DOHH2 (cell line): ENCODE data around the gene LRRC2.

ENCODE experiments used
- H3F3A ChIP-seq: fragments of 200-600 bp; sonication (generic), shearing (Covaris generic); 2 replicates; pipeline ENCODE4 v1.6.0; 2016; ENCODE audit warnings: antibody characterized with exemption, mild to moderate bottlenecking; ENCODE audit not compliant: control insufficient read depth, insufficient read depth
- H3K27ac ChIP-seq: fragments of 200-600 bp; sonication (generic); 2 replicates; pipeline ENCODE4 v1.5.1; 2014; ENCODE audit warnings: low read depth, mild to moderate bottlenecking, low read length, moderate library complexity
- H3K27me3 ChIP-seq: fragments of 200-600 bp; sonication (generic); 2 replicates; pipeline ENCODE4 v1.6.1; 2014; ENCODE audit warnings: mild to moderate bottlenecking, low read length, mixed read lengths; ENCODE audit not compliant: control insufficient read depth
- H3K36me3 ChIP-seq: fragments of 200-600 bp; sonication (generic); 2 replicates; pipeline ENCODE4 v1.6.1; 2014; ENCODE audit warnings: mild to moderate bottlenecking, low read length, moderate library complexity, mixed read lengths; ENCODE audit not compliant: control insufficient read depth
- H3K4me1 ChIP-seq: fragments of 200-600 bp; sonication (generic); 2 replicates; pipeline ENCODE4 v1.6.1; 2014; ENCODE audit warnings: mild to moderate bottlenecking, low read length, mixed read lengths; ENCODE audit not compliant: control insufficient read depth
- H3K4me2 ChIP-seq: fragments of 200-600 bp; sonication (generic); 2 replicates; pipeline ENCODE4 v1.6.0; 2014; ENCODE audit warnings: mild to moderate bottlenecking, low read length, moderate library complexity
- H3K4me3 ChIP-seq: fragments of 200-600 bp; sonication (generic); 2 replicates; pipeline ENCODE4 v1.5.1; 2014; ENCODE audit warnings: mild to moderate bottlenecking, low read length, mixed read lengths
- H3K79me2 ChIP-seq: fragments of 200-600 bp; sonication (generic); 2 replicates; pipeline ENCODE4 v1.6.1; 2014; ENCODE audit warnings: mild to moderate bottlenecking, low read length, mixed read lengths; ENCODE audit not compliant: control insufficient read depth
- H3K9me2 ChIP-seq: fragments of 200-600 bp; sonication (generic); replicated peaks from 2 replicates; pipeline ENCODE4 v1.6.1; 2014; ENCODE audit warnings: mild to moderate bottlenecking, low read length, mixed read lengths; ENCODE audit not compliant: control insufficient read depth
- H3K9me3 ChIP-seq: fragments of 200-600 bp; sonication (generic); 2 replicates; pipeline ENCODE4 v1.6.1; 2014; ENCODE audit warnings: antibody characterized with exemption, low read length, mixed read lengths; ENCODE audit not compliant: control insufficient read depth, insufficient read depth
- H4K20me1 ChIP-seq: fragments of 200-600 bp; sonication (generic); 2 replicates; pipeline ENCODE4 v1.6.0; 2014; ENCODE audit warnings: low read depth, mild to moderate bottlenecking, antibody characterized with exemption, low read length, moderate library complexity; ENCODE audit not compliant: control insufficient read depth, insufficient read depth
- EZH2phosphoT487 ChIP-seq: fragments of 200-600 bp; sonication (generic); IDR thresholded peaks from 2 replicates; pipeline ENCODE4 v1.6.1; 2017; ENCODE audit warnings: borderline replicate concordance, mild to moderate bottlenecking, antibody characterized with exemption, low read length, moderate library complexity, mixed read lengths
- TF ChIP-seq, protein P1 (sequence below): fragments of 200-600 bp; sonication (generic); IDR thresholded peaks from one replicate; pipeline ENCODE4 v1.5.1; 2014; ENCODE audit warnings: antibody characterized with exemption, mild to moderate bottlenecking, low read depth, low read length; ENCODE audit not compliant: poor library complexity, severe bottlenecking

LRRC2 gene

DNA sequence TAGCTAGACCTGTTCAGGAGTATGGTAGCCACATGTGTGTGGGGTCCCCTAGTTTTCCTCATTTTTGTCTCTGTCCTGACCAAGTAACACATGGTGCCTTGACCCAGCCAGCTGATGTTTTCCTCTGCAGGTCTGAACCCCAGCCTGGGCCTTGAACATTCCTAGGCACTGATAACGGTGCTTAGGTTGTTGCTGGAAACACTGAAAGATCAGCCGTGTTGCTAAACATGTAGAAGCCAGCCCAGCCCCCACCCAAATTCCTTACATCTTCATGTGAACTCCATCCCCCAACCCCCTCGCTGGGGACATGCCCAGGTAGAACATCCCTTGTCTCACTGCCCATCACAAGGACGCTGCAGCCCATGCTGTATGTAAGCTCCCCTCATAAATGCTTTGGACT is 49.6 kb downstream of the LRRC2 start:
- Histone ChIP-seq H3K9me2 (no peaks in the 10 kb centered on the region), H3K4me2 (no peak overlapping the region), H4K20me1 (no peaks in the 10 kb centered on the region), H3F3A (no peaks in the 10 kb centered on the region), H3K9me3 (no peaks in the 10 kb centered on the region), H3K79me2 (no peaks in the 10 kb centered on the region), H3K4me3 (no peak overlapping the region), H3K27ac (no peak overlapping the region), H3K27me3 (no peaks in the 10 kb centered on the region), H3K4me1 (no peaks in the 10 kb centered on the region), H3K36me3 (no peaks in the 10 kb centered on the region)
- no peak for TF ChIP-seq EZH2phosphoT487

DNA sequence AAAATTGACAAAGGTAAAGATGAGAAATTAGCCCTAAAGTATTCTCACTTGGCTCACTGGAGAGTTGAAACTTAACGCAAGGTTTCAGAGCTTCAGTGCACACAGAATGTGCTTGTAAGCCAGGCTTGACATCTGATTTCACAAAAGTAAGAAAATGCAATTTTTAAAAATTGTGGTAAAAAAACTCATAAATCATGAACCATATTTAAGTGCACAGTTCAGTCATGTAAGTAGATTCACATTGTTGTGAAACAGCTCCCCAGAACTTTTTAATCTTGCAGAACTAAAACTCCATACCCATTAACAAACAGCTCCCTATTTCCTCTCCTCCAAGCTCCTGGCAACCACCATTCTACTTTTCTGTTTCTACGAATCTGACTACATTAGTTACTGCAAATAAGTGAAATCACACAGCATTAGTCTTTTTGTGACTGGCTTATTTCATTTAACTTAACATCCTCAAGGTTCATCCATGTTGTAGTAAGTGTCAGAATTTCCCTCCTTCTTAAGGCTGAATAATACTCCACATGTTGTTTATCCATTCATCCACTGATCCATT is 53.8 kb downstream of the LRRC2 start:
- Histone ChIP-seq H3K4me1 (no peaks in the 10 kb centered on the region), H3K27ac (no peak overlapping the region), H3K27me3 (no peaks in the 10 kb centered on the region)

DNA sequence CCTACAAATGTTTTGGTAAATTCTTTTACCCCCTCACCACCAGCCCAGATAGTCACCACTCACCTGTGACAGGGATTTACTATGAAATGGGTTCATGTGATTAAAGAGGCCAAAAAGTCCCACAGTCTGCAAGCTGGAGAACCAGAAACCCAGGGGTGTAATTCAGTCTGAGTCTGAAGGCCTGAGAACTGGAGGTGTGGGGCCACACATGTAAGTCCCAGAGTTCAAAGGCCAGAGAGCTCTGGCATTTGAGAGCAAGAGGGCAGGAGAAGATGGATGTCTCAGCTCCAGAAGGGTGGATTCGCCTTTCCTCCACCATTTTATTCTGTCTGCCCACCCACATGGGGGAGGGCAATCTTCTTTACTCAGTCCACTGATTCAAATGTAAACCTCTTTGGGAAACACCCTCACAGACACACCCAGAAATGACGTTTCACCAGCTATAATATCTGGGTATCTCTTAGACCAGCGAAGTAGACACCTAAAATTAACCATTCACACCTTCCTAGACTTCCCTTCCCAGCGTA is 56.4 kb downstream of the LRRC2 start:
- TF ChIP-seq EZH2phosphoT487, result no peak
- TF ChIP-seq, protein P1, sequence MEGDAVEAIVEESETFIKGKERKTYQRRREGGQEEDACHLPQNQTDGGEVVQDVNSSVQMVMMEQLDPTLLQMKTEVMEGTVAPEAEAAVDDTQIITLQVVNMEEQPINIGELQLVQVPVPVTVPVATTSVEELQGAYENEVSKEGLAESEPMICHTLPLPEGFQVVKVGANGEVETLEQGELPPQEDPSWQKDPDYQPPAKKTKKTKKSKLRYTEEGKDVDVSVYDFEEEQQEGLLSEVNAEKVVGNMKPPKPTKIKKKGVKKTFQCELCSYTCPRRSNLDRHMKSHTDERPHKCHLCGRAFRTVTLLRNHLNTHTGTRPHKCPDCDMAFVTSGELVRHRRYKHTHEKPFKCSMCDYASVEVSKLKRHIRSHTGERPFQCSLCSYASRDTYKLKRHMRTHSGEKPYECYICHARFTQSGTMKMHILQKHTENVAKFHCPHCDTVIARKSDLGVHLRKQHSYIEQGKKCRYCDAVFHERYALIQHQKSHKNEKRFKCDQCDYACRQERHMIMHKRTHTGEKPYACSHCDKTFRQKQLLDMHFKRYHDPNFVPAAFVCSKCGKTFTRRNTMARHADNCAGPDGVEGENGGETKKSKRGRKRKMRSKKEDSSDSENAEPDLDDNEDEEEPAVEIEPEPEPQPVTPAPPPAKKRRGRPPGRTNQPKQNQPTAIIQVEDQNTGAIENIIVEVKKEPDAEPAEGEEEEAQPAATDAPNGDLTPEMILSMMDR, result no peak
- Histone ChIP-seq H3F3A (no peaks in the 10 kb centered on the region), H3K9me3 (no peaks in the 10 kb centered on the region), H3K4me3 (no peak overlapping the region), H3K9me2 (no peaks in the 10 kb centered on the region), H4K20me1 (no peaks in the 10 kb centered on the region), H3K36me3 (no peaks in the 10 kb centered on the region), H3K27ac (no peak overlapping the region), H3K79me2 (no peaks in the 10 kb centered on the region), H3K4me1 (peaks cover 3% of the 10 kb centered on the region; the same call in 1 of the 2 replicates), H3K4me2 (no peak overlapping the region), H3K27me3 (no peaks in the 10 kb centered on the region)

More for the DNA sequence above, 53.8 kb downstream of the LRRC2 start:
- Histone ChIP-seq H3K9me3 (no peaks in the 10 kb centered on the region), H3K79me2 (no peaks in the 10 kb centered on the region), H4K20me1 (no peaks in the 10 kb centered on the region), H3K9me2 (no peaks in the 10 kb centered on the region), H3F3A (no peaks in the 10 kb centered on the region), H3K4me3 (no peak overlapping the region), H3K36me3 (no peaks in the 10 kb centered on the region), H3K4me2 (no peak overlapping the region)
- no peak for TF ChIP-seq EZH2phosphoT487
- TF ChIP-seq, protein P1, result no peak

GRCh38 chr3:46508850-46509591 is 57.1 kb downstream of the LRRC2 start:
- TF ChIP-seq EZH2phosphoT487, result no peak
- TF ChIP-seq, protein P1, result no peak
- Histone ChIP-seq H3K4me1 (peaks cover 4% of the 10 kb centered on the region; the same call in 1 of the 2 replicates), H3F3A (no peaks in the 10 kb centered on the region), H3K27me3 (no peaks in the 10 kb centered on the region), H3K4me2 (no peak overlapping the region), H4K20me1 (no peaks in the 10 kb centered on the region), H3K27ac (no peak overlapping the region), H3K9me3 (no peaks in the 10 kb centered on the region), H3K79me2 (no peaks in the 10 kb centered on the region), H3K36me3 (no peaks in the 10 kb centered on the region), H3K4me3 (no peak overlapping the region), H3K9me2 (no peaks in the 10 kb centered on the region)
